Hypothalamus (tissue), 51 donors: ENCODE results near the gene ZNF618.
A peak's percentile ranks its signal among the peaks of the same experiment; 100 is the strongest.
"Not testable (repeated sequence)": the region's sequence is repeated elsewhere in the genome, so short reads cannot be mapped to it uniquely, and the experiment has no call there.

ENCODE experiments used
- DNase-seq, 51 donors: peaks; one replicate each; lab custom pipeline; 2025; lab: John Stamatoyannopoulos, UW

ZNF618 gene

GRCh38 chr9:114033397-114034103, 157.4 kb downstream of the ZNF618 start:
- DNase-seq: peak in 21 of 51 donors; percentile 7 to 51 (median 15)

DNA sequence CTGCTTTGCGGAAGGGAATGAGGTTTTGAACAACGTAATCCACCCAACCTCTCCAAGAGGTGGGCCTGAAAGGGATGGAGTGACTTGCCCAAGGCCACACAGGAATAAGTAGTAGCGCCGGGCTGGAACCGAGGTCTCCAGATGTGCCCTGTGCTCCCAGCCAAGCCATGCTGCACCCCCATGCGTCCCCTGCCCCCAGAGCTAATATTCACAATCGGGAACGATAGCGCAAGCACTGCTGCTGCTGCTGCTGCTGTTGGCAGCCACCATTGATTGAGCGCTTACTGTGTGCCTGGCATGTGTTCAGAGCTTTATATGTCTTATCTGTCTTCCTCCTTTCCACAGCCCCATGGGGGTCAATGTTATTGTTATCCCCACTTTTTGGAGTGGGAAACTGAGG, 158.1 kb downstream of the ZNF618 start:
- DNase-seq: no peak

DNA sequence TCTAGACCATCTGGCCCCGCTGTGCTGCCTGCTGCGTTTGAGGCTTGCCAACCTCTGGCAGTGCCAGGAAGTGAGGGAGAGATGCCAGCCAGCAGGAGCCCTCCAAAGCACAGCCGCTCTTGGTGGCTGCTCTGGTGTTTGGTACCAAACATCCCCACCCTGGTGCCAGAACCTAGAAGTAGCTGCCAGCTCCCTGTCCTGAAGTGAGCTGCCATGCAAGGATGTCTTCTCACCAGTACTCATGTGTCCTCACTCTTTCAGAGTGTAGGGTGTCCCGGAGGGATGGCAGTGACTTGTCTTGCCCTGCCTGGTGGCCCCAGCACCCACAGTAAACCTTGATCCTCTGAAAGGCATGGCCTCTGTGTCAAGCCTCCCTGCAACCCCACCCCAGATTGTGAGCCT, 158.6 kb downstream of the ZNF618 start:
- peak in 7 of 51 donors; percentile 9 to 31 (median 16) for DNase-seq

- DNase-seq: peak in 9 of 51 donors; percentile 8 to 43 (median 22)
Measured at GRCh38 chr9:114035221-114035844, 159.2 kb downstream of the ZNF618 start.

DNA sequence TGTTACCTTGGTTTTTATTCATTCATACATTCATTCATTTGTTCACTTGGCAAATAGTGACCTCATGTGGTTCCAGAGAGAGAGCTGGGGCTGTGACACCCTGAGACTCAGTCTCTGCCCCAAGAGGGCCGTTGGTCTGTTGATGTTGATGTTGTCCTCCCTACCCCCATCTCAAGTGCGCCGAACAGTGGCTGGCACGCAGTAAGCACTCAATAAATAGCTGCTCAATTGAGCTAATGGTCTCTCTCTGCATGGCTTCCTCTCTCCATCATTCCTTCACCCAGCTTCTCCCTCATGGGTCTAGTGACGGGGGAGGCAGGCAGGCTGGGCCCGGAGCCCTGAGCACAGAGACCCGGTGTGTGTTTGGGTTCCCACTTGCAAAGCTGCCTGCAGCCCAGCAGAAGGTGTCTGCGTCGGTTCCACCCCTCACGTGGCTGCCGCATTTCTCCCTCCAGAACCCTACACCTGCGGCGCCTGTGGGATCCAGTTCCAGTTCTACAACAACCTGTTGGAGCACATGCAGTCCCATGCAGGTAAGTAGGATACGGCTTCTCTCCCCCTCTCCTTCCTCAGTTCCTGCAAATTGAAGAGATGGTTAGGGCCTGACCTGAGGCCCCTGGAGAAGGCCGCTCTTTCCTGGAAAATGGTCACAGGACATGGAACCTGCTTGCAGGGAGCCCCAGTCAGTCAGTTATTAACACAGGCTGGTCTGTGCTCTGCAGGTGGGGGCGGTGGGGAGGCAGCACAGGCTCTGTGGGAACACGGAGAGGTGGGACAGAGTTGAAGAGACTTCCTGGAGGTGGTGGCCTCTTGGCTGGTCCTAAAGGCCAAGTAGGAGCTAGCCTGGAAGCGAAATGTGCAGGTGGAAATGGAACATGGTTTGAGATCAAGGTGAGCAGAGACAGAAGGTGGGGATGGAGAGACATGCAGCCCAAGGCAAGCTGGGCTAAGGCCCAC, 160.0 kb downstream of the ZNF618 start:
- DNase-seq: no peak

- DNase-seq: no peak
Measured at GRCh38 chr9:114037249-114037648, 161.1 kb downstream of the ZNF618 start.

- peak in 10 of 51 donors; percentile 10 to 50 (median 17) for DNase-seq
Measured at GRCh38 chr9:114037961-114038723, 162.0 kb downstream of the ZNF618 start.

DNA sequence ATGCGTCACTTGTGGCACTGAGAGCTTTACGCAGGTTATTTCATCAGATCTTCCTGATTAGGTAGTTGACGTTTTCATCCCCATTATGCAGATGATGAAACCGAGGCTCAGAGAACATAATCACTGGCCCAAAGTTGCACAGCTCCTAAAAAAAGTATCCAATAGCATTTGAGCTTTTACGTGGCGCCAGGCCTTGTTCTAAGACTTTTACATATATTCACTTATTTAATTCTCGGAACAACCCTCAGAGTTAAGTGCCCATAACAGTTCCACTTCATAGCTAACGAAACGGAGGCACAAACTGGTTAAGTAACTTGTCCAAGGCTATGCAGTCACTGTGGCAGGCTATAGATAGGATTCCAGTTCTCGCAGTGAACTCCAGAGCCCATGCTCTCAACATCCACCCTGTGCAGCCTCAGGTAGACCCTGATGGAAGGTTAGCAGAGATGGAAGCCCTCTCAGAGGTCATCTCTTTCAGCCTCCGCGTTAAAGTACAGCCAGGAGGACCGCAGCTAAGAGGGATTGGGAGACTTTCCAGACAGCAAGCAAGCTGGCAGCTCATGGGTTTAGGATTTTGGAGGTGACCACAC, 162.7 kb downstream of the ZNF618 start:
- no peak for DNase-seq

DNA sequence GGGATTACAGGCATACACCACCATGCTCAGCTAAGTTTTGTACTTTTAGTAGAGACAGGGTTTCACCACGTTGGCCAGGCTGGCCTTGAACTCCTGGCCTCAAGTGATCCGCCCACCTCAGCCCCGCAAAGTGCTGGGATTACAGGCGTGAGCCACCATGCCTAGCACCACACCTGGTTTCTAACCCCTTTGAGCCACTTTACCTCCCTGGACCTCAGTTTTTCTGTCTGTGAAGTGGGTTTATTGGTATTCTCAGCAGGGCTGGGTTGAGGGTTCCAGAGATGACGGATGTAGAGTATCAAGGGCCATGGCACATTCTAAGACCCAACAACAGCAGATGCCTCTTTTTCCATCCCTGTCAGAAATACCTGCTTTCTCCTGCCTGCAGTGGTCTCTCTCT, 163.4 kb downstream of the ZNF618 start:
- no peak for DNase-seq

DNA sequence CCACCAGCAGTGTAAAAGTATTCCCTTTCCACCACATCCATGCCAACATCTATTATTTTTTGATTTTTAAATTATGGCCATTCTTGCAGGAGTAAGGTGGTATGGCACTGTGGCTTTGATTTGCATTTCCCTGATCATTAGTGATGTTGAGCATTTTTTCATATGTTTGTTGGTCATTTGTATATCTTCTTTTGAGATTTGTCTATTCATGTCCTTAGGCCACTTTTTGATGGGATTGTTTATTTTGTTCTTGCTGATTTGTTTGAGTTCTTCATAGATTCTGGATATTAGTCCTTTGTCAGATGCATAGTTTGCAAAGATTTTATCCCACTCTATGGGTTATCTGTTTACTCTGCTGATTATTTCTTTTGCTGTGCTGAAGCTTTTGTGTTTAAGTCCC, 167.6 kb downstream of the ZNF618 start:
- not testable (repeated sequence) for DNase-seq

DNA sequence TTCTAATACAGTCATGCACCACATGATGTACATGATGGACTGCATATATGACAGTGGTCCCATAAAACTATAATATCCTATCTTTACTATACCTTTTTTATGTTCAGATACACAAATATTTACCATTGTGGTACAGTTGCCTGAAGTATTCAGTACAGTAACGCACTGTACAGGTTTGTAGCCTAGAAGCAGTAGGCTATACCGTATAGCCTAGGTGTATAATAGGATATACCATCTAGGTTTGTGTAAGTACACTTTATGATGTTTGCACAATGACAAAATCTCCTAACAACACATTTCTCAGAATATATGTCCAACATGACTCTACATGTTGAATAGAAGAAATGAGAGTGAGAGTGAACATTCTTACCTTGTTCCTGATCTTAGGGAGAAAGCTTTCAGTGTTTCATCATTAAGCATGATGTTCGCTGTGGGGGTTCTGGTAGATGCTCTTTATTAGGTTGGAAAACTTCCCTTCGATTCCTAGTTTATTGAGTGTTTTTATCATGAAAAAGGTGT, 170.2 kb downstream of the ZNF618 start:
- no peak for DNase-seq

- DNase-seq: no peak
Measured at GRCh38 chr9:114046875-114047274, 170.8 kb downstream of the ZNF618 start.

GRCh38 chr9:114047717-114048116, 171.6 kb downstream of the ZNF618 start:
- no peak for DNase-seq

DNA sequence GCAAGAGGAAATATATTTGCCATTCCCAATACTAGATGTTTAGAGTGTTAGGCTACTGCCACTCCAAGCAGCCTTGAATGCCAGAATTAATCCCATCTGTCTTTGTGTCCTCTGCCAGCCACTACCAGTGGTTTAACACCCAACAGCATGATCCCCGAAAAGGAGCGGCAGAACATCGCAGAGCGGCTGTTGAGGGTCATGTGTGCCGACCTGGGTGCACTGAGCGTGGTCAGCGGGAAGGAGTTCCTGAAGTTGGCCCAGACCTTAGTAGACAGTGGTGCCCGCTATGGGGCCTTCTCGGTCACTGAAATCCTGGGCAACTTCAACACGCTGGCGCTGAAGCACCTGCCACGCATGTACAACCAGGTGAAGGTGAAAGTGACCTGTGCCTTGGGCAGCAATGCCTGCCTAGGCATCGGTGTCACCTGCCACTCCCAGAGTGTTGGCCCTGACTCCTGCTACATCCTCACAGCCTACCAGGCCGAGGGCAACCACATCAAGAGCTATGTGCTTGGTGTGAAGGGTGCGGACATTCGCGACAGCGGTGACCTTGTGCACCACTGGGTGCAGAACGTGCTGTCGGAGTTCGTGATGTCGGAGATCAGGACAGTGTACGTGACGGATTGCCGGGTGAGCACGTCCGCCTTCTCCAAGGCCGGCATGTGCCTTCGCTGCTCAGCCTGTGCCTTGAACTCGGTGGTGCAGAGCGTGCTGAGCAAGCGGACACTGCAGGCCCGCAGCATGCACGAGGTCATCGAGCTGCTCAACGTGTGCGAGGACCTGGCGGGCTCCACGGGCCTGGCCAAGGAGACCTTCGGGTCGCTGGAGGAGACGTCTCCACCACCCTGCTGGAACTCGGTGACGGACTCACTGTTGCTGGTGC, 172.7 kb downstream of the ZNF618 start:
- no peak for DNase-seq

DNA sequence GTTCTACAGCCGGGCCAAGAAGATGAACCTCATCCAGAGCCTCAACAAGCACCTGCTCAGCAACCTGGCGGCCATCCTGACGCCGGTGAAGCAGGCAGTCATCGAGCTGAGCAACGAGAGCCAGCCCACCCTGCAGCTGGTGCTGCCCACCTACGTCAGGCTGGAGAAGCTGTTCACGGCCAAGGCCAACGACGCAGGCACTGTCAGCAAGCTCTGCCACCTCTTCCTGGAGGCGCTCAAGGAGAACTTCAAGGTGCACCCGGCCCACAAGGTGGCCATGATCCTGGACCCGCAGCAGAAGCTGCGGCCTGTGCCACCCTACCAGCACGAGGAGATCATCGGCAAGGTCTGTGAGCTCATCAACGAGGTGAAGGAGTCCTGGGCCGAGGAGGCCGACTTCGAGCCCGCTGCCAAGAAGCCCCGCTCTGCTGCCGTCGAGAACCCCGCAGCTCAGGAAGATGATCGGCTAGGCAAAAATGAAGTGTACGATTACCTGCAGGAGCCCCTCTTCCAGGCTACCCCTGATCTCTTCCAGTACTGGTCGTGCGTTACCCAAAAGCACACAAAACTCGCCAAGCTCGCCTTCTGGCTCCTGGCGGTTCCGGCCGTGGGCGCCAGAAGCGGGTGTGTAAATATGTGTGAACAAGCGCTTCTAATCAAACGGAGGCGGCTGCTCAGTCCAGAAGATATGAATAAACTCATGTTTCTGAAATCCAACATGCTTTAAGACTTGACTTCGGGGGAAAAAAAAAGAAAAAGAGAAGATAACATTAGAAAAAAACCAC, 173.5 kb downstream of the ZNF618 start:
- DNase-seq: no peak

GRCh38 chr9:114050226-114050568, 174.1 kb downstream of the ZNF618 start:
- no peak for DNase-seq

GRCh38 chr9:114050646-114051045, 174.5 kb downstream of the ZNF618 start:
- no peak for DNase-seq

DNA sequence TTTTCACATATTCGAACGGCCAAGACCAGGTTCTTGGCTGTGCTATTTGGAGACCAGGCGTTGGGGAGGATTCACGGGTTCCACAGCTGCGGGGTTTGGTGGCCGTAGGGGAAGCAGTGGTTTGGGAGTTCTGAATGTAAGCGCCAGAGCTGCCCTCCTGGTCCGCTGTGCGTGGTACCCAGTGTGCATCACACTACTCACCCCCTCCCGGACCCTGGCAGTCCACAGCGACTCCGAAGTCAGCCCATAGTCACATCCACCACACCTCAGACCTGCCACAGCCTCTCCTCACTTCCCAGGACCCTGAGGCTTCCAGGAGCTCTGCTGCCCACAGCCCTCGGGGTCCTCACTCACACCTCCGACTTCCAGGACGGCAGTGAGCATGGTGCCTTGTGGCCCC, 175.2 kb downstream of the ZNF618 start:
- DNase-seq: no peak
